Measurements from ENCODE around the gene ANKRD28. TPM values are rescaled to one million over a fixed set of nuclear protein-coding genes. Genes with fewer than 3 reads are reported as not detected.

ANKRD28 gene
- total and polyA plus RNA-seq, 2 of the 8 experiments (the other 6 are each of a cell fraction or from before 2014, with no cell fraction given), result 39.1 to 61.7 TPM

- no peaks in the 10 kb centered on the region for H3K9me3 ChIP-seq (ENCODE audit: insufficient read depth in 2 of 2, low read depth in 1 of 2, low read length in 1 of 2)
- H3K18ac ChIP-seq (ENCODE audit: extremely low read depth, low read length), result no peak overlapping the region
- H3K27ac ChIP-seq (ENCODE audit: low read depth, low read length), result no peak overlapping the region
- no peak overlapping the region for H3K9ac ChIP-seq (replicated peaks in 1 of 4; ENCODE audit: extremely low read depth in 1 of 4, low read depth in 3 of 4, low read length in 3 of 4)
- WGBS, 2 experiments (ENCODE audit: extremely low coverage in 1 of 2, insufficient coverage in 1 of 2, insufficient read length in 1 of 2, insufficient replicate concordance in 2 of 2, low coverage in 1 of 2, low lambda C conversion rate in 2 of 2, missing lambda C conversion rate in 1 of 2), result 80% methylated on average over 2 of the region's 2 CpGs; no CpG with 5 or more reads in 1 of the 2 experiments
- no peak overlapping the region for H2BK120ac ChIP-seq (replicated peaks; ENCODE audit: low read depth, low read length)
- ChIA-PET CTCF (ENCODE audit: partially characterized antibody) (interaction anchor here (1.3 to 1.4 kb wide), 3 partner anchors 9 to 74 kb away, joined by 3 read pairs; no protein-coding TSS in a partner anchor), POLR2A (ENCODE audit: partially characterized antibody) (interaction anchor here (1.2 kb wide), 1 partner anchor 32 kb away, joined by 3 read pairs; no protein-coding TSS in a partner anchor)
- no peaks in the 10 kb centered on the region for H3K23me2 ChIP-seq (ENCODE audit: low read depth, low read length)
- no peak overlapping the region for H2BK20ac ChIP-seq (ENCODE audit: low read length)
- H2BK5ac ChIP-seq (ENCODE audit: low read depth, low read length), result no peak overlapping the region
- H2BK12ac ChIP-seq (ENCODE audit: low read depth, low read length), result no peak overlapping the region
- no peak overlapping the region for H3K4ac ChIP-seq (replicated peaks; ENCODE audit: insufficient read length, low read depth, low read length)
- DNase-seq (ENCODE audit: low read depth in 1 of 2, low spot score in 2 of 2) (no peak), FAIRE-seq (no peak)
- no peak overlapping the region for H4K8ac ChIP-seq (ENCODE audit: extremely low read depth, insufficient read depth, low read length)
- no peak overlapping the region for H2AFZ ChIP-seq (ENCODE audit: low read length)
- H3K4me1 ChIP-seq (replicated peaks in 1 of 4; ENCODE audit: control insufficient read depth in 3 of 4, insufficient read depth in 4 of 4, low read length in 3 of 4), result no peaks in the 10 kb centered on the region
- H4K5ac ChIP-seq (ENCODE audit: insufficient read length, low read depth, low read length), result no peak overlapping the region
- H3K4me2 ChIP-seq (ENCODE audit: insufficient read depth in 1 of 2, low read depth in 2 of 2, low read length in 2 of 2), result no peak overlapping the region
- no peak overlapping the region for H3K23ac ChIP-seq (ENCODE audit: insufficient read length)
- TF ChIP-seq NRF1 (IDR thresholded peaks at IDR 0.05; ENCODE audit: low read depth, low read length), result no peak
- H3K4me3 ChIP-seq (ENCODE audit: extremely low read depth in 1 of 4, insufficient read depth in 2 of 4, low read depth in 3 of 4, low read length in 4 of 4), result no peak overlapping the region
- no peak overlapping the region for H3K14ac ChIP-seq (ENCODE audit: insufficient read length)
- H2BK15ac ChIP-seq (ENCODE audit: low read length), result no peak overlapping the region
- no peaks in the 10 kb centered on the region for H3K27me3 ChIP-seq (replicated peaks in 1 of 4; ENCODE audit: control insufficient read depth in 3 of 4, extremely low read depth in 1 of 4, insufficient read depth in 3 of 4, low read length in 3 of 4)
- no peaks in the 10 kb centered on the region for H3K79me2 ChIP-seq (ENCODE audit: control insufficient read depth in 1 of 2, insufficient read depth in 2 of 2, low read length in 2 of 2)
- H3K56ac ChIP-seq (replicated peaks; ENCODE audit: insufficient read length, low read depth, low read length), result no peak overlapping the region
- H3K36me3 ChIP-seq (ENCODE audit: control insufficient read depth in 2 of 4, insufficient read depth in 4 of 4, low read length in 3 of 4), result peaks cover 2 to 25% (median 10%) of the 10 kb centered on the region in 4 experiments; a peak in 5 of 8 replicates
- H3K79me1 ChIP-seq (ENCODE audit: low read depth, low read length), result 0 out of 2 replicates have a peak, but pooled peaks cover 2% of the 10 kb centered on the region
- no peak overlapping the region for H4K91ac ChIP-seq (replicated peaks; ENCODE audit: insufficient read length, low read length)
- no peaks in the 10 kb centered on the region for H4K20me1 ChIP-seq (replicated peaks in 1 of 2; ENCODE audit: control insufficient read depth in 1 of 2, insufficient read depth in 2 of 2, low read length in 2 of 2)
- no peak overlapping the region for H2AK5ac ChIP-seq (ENCODE audit: low read depth, low read length)
Observed at GRCh38 chr3:15726043-15726442, 71.7 kb downstream of the ANKRD28 start.
